ENCODE results near the gene BACE1. TPM values are rescaled to one million over a fixed set of nuclear protein-coding genes. Genes with fewer than 3 reads are reported as not detected.
"Not testable (repeated sequence)": the region's sequence is repeated elsewhere in the genome, so short reads cannot be mapped to it uniquely, and the experiment has no call there.

The BACE1 gene
- total RNA-seq, 1 donor from 2014 or later, result 9.4 TPM

DNA sequence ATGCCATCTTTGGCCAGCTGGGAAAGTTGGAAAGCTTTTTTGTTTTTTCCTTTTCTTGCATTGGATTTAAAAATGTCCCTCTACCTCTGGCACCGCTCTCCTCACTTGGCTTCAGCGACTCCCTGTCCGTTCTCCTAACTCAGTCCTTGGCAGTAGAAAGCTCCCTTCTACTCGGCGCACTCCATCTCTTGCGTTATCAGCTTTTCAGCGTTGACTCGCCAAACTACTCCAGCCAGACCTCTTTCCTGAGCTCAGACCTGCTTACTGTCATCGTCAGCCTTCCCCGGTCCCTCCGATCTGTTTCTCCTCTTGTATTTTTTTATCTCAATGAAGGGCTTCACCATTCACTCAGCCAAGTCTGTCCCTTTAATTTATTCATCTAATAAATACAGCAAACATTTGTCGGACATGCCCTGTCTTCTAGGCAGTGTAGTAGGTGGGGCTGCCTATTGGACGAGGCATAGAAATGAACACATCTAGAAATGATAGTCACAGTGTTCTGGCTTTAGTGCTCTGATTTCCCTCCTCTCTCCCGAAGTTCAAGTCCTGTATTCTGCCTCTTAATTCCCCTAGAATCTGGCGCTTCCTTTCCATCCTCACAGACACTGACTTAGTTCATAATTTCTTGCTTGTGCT is 12.4 kb upstream of the BACE1 start:
- peak overlapping the region; percentile 79 to 87 (median 84) for H3K4me3 ChIP-seq (ENCODE audit: low read length in 3 of 3)
- H3K9ac ChIP-seq (ENCODE audit: low read depth in 1 of 3, low read length in 3 of 3), result peak overlapping the region; percentile 80 to 85 (median 81)
- no peaks in the 10 kb centered on the region for H3K27me3 ChIP-seq (ENCODE audit: control insufficient read depth in 3 of 3, insufficient read depth in 3 of 3, low read length in 3 of 3)
- peak overlapping the region; percentile 84 for H3K27ac ChIP-seq (ENCODE audit: low read depth, low read length)
- H3K9me3 ChIP-seq (ENCODE audit: control insufficient read depth in 3 of 3, low read length in 3 of 3), result no peaks in the 10 kb centered on the region
- peaks cover 8 to 12% (median 9%) of the 10 kb centered on the region in 3 donors for H3K4me1 ChIP-seq (ENCODE audit: control insufficient read depth in 3 of 3, insufficient read depth in 3 of 3, low read length in 3 of 3)
- no peaks in the 10 kb centered on the region for H3K36me3 ChIP-seq (ENCODE audit: control insufficient read depth in 3 of 3, insufficient read depth in 3 of 3, low read length in 3 of 3)

DNA sequence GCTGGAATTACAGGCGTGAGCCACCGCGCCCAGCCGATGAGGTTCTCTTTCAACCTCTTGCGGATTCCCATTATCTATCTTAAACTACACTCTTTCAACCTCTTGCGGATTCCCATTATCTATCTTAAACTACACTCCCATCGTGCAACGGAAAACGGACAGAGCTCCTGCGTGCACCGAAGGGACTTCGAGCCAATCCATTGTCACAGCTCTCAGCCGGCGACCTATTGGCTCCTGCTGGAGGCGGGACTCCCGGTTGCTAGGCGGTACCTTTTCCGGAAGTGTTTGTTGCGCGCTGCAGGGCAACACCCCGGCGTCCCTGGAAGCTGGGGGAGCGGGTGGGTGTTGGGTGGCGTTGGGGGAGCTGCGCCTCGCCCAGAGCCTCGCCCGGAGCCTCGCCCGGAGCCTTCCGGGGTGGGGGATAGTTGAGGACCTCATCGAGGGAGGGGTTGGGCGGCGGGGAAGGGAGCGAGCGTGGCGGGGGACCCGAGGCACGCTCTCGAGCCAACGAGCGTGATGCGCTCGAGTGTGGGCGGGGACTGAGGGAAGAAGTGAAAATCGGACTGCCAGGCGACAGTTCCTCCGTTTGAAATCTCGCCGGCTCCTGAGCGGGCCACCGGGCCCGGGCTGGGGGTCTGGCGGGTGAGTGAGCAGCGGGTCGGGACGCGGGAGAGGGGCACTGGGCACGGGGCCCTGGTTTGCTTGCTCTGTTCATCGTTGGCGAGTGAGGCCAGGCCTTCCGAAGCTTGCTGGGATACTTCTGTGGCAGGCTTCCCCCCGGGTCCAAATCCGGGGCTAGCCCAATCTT is 11.7 kb upstream of the BACE1 start, which contains the start of gene CEP164:
Gene CEP164 (plus strand): TSS at position 288 of the 808 bp plus-strand sequence. CDS start 10,733 bp downstream, outside the sequence.
- Histone ChIP-seq H3K36me3 (ENCODE audit: control insufficient read depth in 3 of 3, insufficient read depth in 3 of 3, low read length in 3 of 3) (no peaks in the 10 kb centered on the region), H3K9ac (ENCODE audit: low read depth in 1 of 3, low read length in 3 of 3) (peak within 1 kb of the TSS; percentile 80 to 85 (median 81)), H3K27me3 (ENCODE audit: control insufficient read depth in 3 of 3, insufficient read depth in 3 of 3, low read length in 3 of 3) (no peaks in the 10 kb centered on the region), H3K4me1 (ENCODE audit: control insufficient read depth in 3 of 3, insufficient read depth in 3 of 3, low read length in 3 of 3) (peaks cover 8 to 12% (median 9%) of the 10 kb centered on the region in 3 donors), H3K4me3 (ENCODE audit: low read length in 3 of 3) (peak within 1 kb of the TSS; percentile 79 to 87 (median 84)), H3K9me3 (ENCODE audit: control insufficient read depth in 3 of 3, low read length in 3 of 3) (no peaks in the 10 kb centered on the region), H3K27ac (ENCODE audit: low read depth, low read length) (peak within 1 kb of the TSS; percentile 84)

DNA sequence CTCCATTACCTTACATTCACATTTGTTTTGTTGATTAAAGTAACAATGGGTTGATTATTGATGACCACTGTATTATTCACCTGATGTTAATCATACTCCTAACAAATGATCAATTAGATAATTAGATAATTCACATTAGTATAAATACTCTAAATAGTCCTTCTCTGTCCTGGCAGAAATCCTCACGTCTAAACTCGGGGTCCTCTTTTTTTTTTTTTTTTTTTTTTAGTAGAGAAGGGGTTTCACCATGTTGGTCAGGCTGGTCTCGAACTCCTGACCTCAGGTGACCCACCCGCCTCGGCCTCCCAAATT is 11.2 kb upstream of the BACE1 start:
- Histone ChIP-seq H3K9ac (ENCODE audit: low read depth in 1 of 3, low read length in 3 of 3) (peak overlapping the region in 1 of 3 donors; percentile 85), H3K4me1 (ENCODE audit: control insufficient read depth in 3 of 3, insufficient read depth in 3 of 3, low read length in 3 of 3) (peaks cover 8 to 12% (median 9%) of the 10 kb centered on the region in 3 donors), H3K4me3 (ENCODE audit: low read length in 3 of 3) (peak overlapping the region; percentile 79 to 87 (median 84))
- H3K27me3 ChIP-seq (ENCODE audit: control insufficient read depth in 3 of 3, insufficient read depth in 3 of 3, low read length in 3 of 3); H3K27ac ChIP-seq (ENCODE audit: low read depth, low read length); H3K36me3 ChIP-seq (ENCODE audit: control insufficient read depth in 3 of 3, insufficient read depth in 3 of 3, low read length in 3 of 3); H3K9me3 ChIP-seq (ENCODE audit: control insufficient read depth in 3 of 3, low read length in 3 of 3): not testable (repeated sequence)

DNA sequence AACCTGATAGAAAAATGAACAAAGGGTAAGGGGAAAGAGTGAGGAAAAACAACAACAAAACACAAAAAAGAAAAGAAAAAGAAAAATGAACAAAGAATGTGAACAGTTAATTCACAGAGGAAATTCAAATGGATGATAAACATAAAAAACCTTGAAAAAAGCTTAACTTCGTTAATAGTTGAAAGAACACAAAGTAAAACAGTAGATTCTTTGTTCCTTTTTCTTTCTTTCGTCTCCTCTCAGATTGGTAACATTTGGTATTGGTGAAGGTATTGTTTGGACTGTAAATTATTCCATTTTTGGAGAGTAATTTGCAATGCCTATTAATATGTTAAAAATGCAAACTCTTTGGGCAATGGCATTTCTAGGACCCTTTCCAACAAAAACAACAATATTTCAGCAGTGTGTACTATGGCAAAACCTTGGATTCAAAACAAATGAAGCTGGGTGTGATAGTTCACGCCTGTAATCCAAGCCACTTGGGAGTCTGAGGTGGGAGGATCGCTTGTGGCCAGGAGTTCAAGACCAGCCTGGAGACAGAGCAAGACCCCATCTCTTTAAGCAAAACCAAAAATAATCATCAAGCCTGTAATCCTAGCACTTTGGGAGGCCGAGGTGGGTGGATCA is 3.3 kb upstream of the BACE1 start:
- H3K9me3 ChIP-seq (ENCODE audit: control insufficient read depth in 3 of 3, low read length in 3 of 3), result no peaks in the 10 kb centered on the region
- H3K4me1 ChIP-seq (ENCODE audit: control insufficient read depth in 3 of 3, insufficient read depth in 3 of 3, low read length in 3 of 3), result peaks cover 18% of the 10 kb centered on the region in 3 donors
- H3K36me3 ChIP-seq (ENCODE audit: control insufficient read depth in 3 of 3, insufficient read depth in 3 of 3, low read length in 3 of 3), result no peaks in the 10 kb centered on the region
- H3K27me3 ChIP-seq (ENCODE audit: control insufficient read depth in 3 of 3, insufficient read depth in 3 of 3, low read length in 3 of 3), result no peaks in the 10 kb centered on the region
- no peak overlapping the region for H3K27ac ChIP-seq (ENCODE audit: low read depth, low read length)
- H3K9ac ChIP-seq (ENCODE audit: low read depth in 1 of 3, low read length in 3 of 3), result no peak overlapping the region
- H3K4me3 ChIP-seq (ENCODE audit: low read length in 3 of 3), result no peak overlapping the region

DNA sequence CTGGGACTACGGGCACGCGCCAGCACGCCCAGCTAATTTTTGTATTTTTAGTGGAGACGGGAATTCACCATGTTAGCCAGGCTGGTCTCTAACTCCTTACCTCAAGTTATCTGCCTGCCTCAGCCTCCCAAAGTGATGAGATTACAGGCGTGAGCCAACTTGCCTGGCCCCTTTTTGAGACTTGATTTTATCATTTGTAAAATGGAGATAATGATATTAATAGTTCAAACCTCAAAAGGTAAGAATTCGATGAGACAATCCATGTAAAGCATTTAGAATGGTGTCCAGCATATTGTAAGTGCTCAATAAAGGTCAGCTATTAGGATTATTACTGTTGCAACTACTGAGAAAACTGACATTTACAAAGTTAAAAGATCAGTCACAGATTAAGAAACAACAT is 2.7 kb upstream of the BACE1 start:
- Histone ChIP-seq H3K27ac (ENCODE audit: low read depth, low read length) (no peak overlapping the region), H3K4me1 (ENCODE audit: control insufficient read depth in 3 of 3, insufficient read depth in 3 of 3, low read length in 3 of 3) (peaks cover 20 to 24% (median 22%) of the 10 kb centered on the region in 3 donors), H3K36me3 (ENCODE audit: control insufficient read depth in 3 of 3, insufficient read depth in 3 of 3, low read length in 3 of 3) (no peaks in the 10 kb centered on the region), H3K9me3 (ENCODE audit: control insufficient read depth in 3 of 3, low read length in 3 of 3) (no peaks in the 10 kb centered on the region), H3K9ac (ENCODE audit: low read depth in 1 of 3, low read length in 3 of 3) (no peak overlapping the region), H3K27me3 (ENCODE audit: control insufficient read depth in 3 of 3, insufficient read depth in 3 of 3, low read length in 3 of 3) (no peaks in the 10 kb centered on the region), H3K4me3 (ENCODE audit: low read length in 3 of 3) (no peak overlapping the region)

DNA sequence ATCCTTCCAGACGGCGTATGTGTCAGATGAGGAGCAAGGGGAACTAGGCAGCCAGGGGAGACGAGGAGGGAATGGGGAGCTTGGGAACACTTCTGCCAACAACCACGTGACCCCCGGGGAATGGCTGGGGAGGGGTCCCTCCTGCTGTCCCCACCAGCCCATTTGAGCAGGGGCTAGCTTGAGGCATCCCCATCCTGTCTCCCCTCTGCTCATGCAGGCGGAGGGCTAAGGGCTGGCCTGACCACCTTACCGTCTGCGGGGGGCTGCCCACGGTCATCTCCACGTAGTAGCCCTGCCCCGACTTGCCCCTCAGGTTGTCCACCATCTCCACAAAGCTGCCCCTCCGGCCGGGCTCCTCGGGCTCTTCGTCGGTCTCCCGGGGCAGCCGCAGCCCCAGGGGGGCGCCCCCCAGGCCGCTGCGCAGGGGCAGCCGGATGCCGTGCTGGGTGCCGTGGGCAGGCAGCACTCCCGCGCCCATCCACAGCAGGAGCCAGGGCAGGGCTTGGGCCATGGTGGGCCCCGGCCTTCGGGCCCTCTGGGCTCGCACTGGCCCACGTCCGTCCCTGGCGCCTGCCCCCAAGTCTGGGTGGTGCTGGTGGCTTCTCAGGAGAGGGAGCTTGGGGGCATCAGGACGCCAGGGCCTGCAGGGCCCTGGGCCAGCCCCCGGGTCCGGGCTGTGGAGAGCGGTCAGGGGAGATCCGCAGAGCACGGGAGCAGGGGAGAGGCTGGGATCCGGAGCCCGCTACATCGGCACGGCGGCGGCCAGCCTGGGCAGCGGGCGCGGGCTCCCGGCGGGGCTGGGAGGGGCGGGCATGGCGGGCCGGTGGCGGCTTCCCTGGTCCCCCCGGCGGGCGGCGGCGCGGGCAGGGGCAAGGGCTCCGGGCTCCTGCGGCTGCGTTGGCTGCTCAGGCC is 515 bp downstream of the BACE1 start:
- H3K27ac ChIP-seq (ENCODE audit: low read depth, low read length), result no peak overlapping the region
- H3K4me3 ChIP-seq (ENCODE audit: low read length in 3 of 3), result peak overlapping the region; percentile 79 to 89 (median 88)
- H3K27me3 ChIP-seq (ENCODE audit: control insufficient read depth in 3 of 3, insufficient read depth in 3 of 3, low read length in 3 of 3), result no peaks in the 10 kb centered on the region
- no peaks in the 10 kb centered on the region for H3K9me3 ChIP-seq (ENCODE audit: control insufficient read depth in 3 of 3, low read length in 3 of 3)
- peak overlapping the region; percentile 76 to 87 (median 77) for H3K9ac ChIP-seq (ENCODE audit: low read depth in 1 of 3, low read length in 3 of 3)
- no peaks in the 10 kb centered on the region for H3K36me3 ChIP-seq (ENCODE audit: control insufficient read depth in 3 of 3, insufficient read depth in 3 of 3, low read length in 3 of 3)
- H3K4me1 ChIP-seq (ENCODE audit: control insufficient read depth in 3 of 3, insufficient read depth in 3 of 3, low read length in 3 of 3), result peaks cover 20 to 25% (median 22%) of the 10 kb centered on the region in 3 donors

DNA sequence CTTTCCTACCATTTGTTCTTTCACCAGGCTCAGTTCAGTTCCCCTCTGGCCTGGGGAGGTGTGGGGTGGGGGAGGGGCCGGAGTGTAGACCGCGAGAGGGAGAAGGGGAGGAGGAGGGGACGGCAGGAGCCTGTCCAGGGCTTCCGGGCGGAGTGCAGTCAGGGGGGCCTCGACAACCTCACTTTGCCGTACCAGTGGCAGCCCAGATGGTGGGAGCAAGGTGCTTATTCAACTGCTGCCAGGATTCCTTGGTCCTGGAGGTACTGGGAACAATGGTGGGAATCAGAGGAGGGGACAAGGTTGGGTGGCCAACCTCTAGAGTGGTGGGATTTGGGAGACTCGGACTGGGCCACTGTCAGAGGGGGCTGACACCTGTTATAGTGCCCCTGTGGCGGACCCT is 1.2 kb downstream of the BACE1 start:
- H3K4me1 ChIP-seq (ENCODE audit: control insufficient read depth in 3 of 3, insufficient read depth in 3 of 3, low read length in 3 of 3), result peaks cover 20 to 25% (median 22%) of the 10 kb centered on the region in 3 donors
- H3K9ac ChIP-seq (ENCODE audit: low read depth in 1 of 3, low read length in 3 of 3), result peak overlapping the region; percentile 76 to 87 (median 77)

DNA sequence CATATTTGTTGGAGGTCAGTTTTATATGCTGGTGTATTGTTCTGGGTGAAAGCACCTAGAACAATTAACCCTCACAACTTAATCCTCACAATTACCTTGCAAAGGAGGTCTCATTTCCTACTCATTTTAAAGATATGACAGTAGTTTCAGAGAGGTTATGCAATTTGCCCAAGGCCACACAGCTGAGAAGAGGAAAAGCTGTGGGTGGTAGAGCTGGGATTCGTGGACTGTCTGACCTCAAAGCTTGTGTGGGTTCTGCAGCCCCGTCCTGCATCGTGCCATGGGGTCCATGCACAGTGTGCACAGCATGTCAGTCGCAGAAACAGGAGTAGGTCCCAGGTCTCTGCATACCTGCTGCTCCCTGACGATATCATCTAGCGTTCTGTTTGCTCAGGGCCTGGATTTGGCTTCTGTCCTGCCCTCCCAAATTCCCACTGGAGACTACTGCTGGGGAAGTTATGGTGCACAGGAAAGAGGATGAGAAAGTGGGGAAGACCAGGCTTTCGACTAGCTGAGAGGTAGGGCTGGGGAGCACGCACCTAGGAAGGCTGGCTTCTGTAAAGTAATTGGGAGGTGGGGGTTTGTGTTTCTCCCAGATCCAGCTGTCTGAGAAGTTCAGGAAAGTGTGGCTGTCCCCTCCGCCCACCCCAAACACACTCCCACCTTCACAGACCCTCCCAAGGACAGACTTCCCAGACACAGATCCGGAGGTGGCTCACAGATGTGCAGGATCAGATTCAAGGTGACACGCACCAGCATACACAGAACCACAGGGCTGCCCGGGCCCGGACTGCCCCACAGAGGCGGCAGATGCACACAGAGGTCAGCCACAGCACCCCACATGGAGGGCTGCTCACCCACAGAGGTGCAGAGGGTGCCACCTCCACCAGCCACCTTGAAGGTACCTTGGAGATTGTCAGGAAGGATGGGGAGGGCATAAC is 2.0 kb downstream of the BACE1 start:
- H3K4me3 ChIP-seq (ENCODE audit: low read length in 3 of 3), result peak overlapping the region in 1 of 3 donors; percentile 88

More for the DNA sequence above, 1.2 kb downstream of the BACE1 start:
- H3K9me3 ChIP-seq (ENCODE audit: control insufficient read depth in 3 of 3, low read length in 3 of 3), result no peaks in the 10 kb centered on the region
- no peaks in the 10 kb centered on the region for H3K27me3 ChIP-seq (ENCODE audit: control insufficient read depth in 3 of 3, insufficient read depth in 3 of 3, low read length in 3 of 3)
- H3K4me3 ChIP-seq (ENCODE audit: low read length in 3 of 3), result peak overlapping the region; percentile 79 to 89 (median 88)
- H3K36me3 ChIP-seq (ENCODE audit: control insufficient read depth in 3 of 3, insufficient read depth in 3 of 3, low read length in 3 of 3), result no peaks in the 10 kb centered on the region
- no peak overlapping the region for H3K27ac ChIP-seq (ENCODE audit: low read depth, low read length)

More for the DNA sequence above, 2.0 kb downstream of the BACE1 start:
- Histone ChIP-seq H3K4me1 (ENCODE audit: control insufficient read depth in 3 of 3, insufficient read depth in 3 of 3, low read length in 3 of 3) (peaks cover 20 to 25% (median 22%) of the 10 kb centered on the region in 3 donors), H3K36me3 (ENCODE audit: control insufficient read depth in 3 of 3, insufficient read depth in 3 of 3, low read length in 3 of 3) (no peaks in the 10 kb centered on the region), H3K27me3 (ENCODE audit: control insufficient read depth in 3 of 3, insufficient read depth in 3 of 3, low read length in 3 of 3) (no peaks in the 10 kb centered on the region), H3K9ac (ENCODE audit: low read depth in 1 of 3, low read length in 3 of 3) (peak overlapping the region; percentile 10 to 76 (median 40)), H3K27ac (ENCODE audit: low read depth, low read length) (no peak overlapping the region), H3K9me3 (ENCODE audit: control insufficient read depth in 3 of 3, low read length in 3 of 3) (no peaks in the 10 kb centered on the region)
